ENCODE results near the gene PLCH1.
"Not testable (repeated sequence)": the region's sequence is repeated elsewhere in the genome, so short reads cannot be mapped to it uniquely, and the experiment has no call there.

Gene PLCH1

GRCh38 chr3:155640098-155640497 is 104.8 kb downstream of the PLCH1 start:
- DNase-seq, result no peak

GRCh38 chr3:155639462-155640055 is 105.3 kb downstream of the PLCH1 start:
- no peak for DNase-seq

GRCh38 chr3:155638461-155638860 is 106.4 kb downstream of the PLCH1 start:
- not testable (repeated sequence) for DNase-seq

- no peak for DNase-seq
These were observed 107.3 kb downstream of the PLCH1 start for GRCh38 chr3:155637567-155637966.

GRCh38 chr3:155635056-155635455 is 109.8 kb downstream of the PLCH1 start:
- DNase-seq, result no peak

GRCh38 chr3:155634121-155634719 is 110.7 kb downstream of the PLCH1 start:
- DNase-seq, result no peak

GRCh38 chr3:155631323-155632019 is 113.4 kb downstream of the PLCH1 start:
- no peak for DNase-seq

- DNase-seq, result no peak
These were observed 115.3 kb downstream of the PLCH1 start for GRCh38 chr3:155629556-155629955.

GRCh38 chr3:155629056-155629455 is 115.8 kb downstream of the PLCH1 start:
- DNase-seq, result no peak

GRCh38 chr3:155622647-155623046 is 122.2 kb downstream of the PLCH1 start:
- not testable (repeated sequence) for DNase-seq

GRCh38 chr3:155620552-155620951 is 124.3 kb downstream of the PLCH1 start:
- not testable (repeated sequence) for DNase-seq

- no peak for DNase-seq
These were observed 125.6 kb downstream of the PLCH1 start for GRCh38 chr3:155619118-155619915.

GRCh38 chr3:155618543-155618942 is 126.3 kb downstream of the PLCH1 start:
- DNase-seq, result no peak

- DNase-seq, result no peak
These were observed 127.4 kb downstream of the PLCH1 start for GRCh38 chr3:155617346-155617925.

- DNase-seq, result not testable (repeated sequence)
These were observed 129.7 kb downstream of the PLCH1 start for GRCh38 chr3:155615141-155615540.

GRCh38 chr3:155614410-155614809 is 130.5 kb downstream of the PLCH1 start:
- not testable (repeated sequence) for DNase-seq

GRCh38 chr3:155611456-155611855 is 133.4 kb downstream of the PLCH1 start:
- DNase-seq, result no peak

GRCh38 chr3:155609586-155609985 is 135.3 kb downstream of the PLCH1 start:
- DNase-seq, result no peak

GRCh38 chr3:155608228-155608920 is 136.5 kb downstream of the PLCH1 start:
- no peak for DNase-seq

- DNase-seq, result no peak
These were observed 137.1 kb downstream of the PLCH1 start for GRCh38 chr3:155607761-155608160.

- no peak for DNase-seq
These were observed 139.3 kb downstream of the PLCH1 start for GRCh38 chr3:155605571-155605970.

GRCh38 chr3:155604967-155605366 is 139.9 kb downstream of the PLCH1 start:
- DNase-seq, result no peak
